Measurements from ENCODE around the gene DNAAF8.

DNAAF8 gene

GRCh38 chr16:4785758-4786433 is 51.6 kb downstream of the DNAAF8 start:
- no peak for DNase-seq (ENCODE audit: low read depth)
- no peak for TF ChIP-seq CTCF (conservative IDR thresholded peaks at IDR 0.05; ENCODE audit: low read length)
- H3K4me3 ChIP-seq (ENCODE audit: low read length) = no peak overlapping the region

GRCh38 chr16:4787068-4787467 is 52.7 kb downstream of the DNAAF8 start:
- H3K4me3 ChIP-seq (ENCODE audit: low read length) = no peak overlapping the region
- no peak for TF ChIP-seq CTCF (conservative IDR thresholded peaks at IDR 0.05; ENCODE audit: low read length)

GRCh38 chr16:4787627-4788482 is 53.5 kb downstream of the DNAAF8 start, which contains the start of gene SEPTIN12:
SEPTIN12 (minus strand) TSS chr16:4788345; CDS start chr16:4787645, 700 bp downstream.
- DNase-seq (ENCODE audit: low read depth) = no peak
- TF ChIP-seq CTCF (conservative IDR thresholded peaks at IDR 0.05; ENCODE audit: low read length) = no peak

More at GRCh38 chr16:4787068-4787467, 52.7 kb downstream of the DNAAF8 start:
- no peak for DNase-seq (ENCODE audit: low read depth)

GRCh38 chr16:4788489-4788889 is 54.2 kb downstream of the DNAAF8 start:
- DNase-seq (ENCODE audit: low read depth) = no peak
- no peak overlapping the region for H3K4me3 ChIP-seq (ENCODE audit: low read length)
- TF ChIP-seq CTCF (conservative IDR thresholded peaks at IDR 0.05; ENCODE audit: low read length) = no peak

More at GRCh38 chr16:4787627-4788482, 53.5 kb downstream of the DNAAF8 start, which contains the start of gene SEPTIN12:
- no peak within 1 kb of the TSS for H3K4me3 ChIP-seq (ENCODE audit: low read length)

- DNase-seq (ENCODE audit: low read depth) = no peak
- TF ChIP-seq CTCF (conservative IDR thresholded peaks at IDR 0.05; ENCODE audit: low read length) = no peak
- no peak overlapping the region for H3K4me3 ChIP-seq (ENCODE audit: low read length)
These were observed 54.6 kb downstream of the DNAAF8 start for GRCh38 chr16:4788910-4789309.

GRCh38 chr16:4790261-4790660 is 55.9 kb downstream of the DNAAF8 start:
- no peak for DNase-seq (ENCODE audit: low read depth)
- no peak overlapping the region for H3K4me3 ChIP-seq (ENCODE audit: low read length)
- TF ChIP-seq CTCF (conservative IDR thresholded peaks at IDR 0.05; ENCODE audit: low read length) = no peak
